Stimulated activated CD8-positive, alpha-beta memory T cell treated with anti-CD3 and anti-CD28 coated beads, Interleukin-4, amount 100 ng/mL, for 48 hours (primary cell): ENCODE results near the gene RAET1G.

Experiments
- DNase-seq: peaks from one replicate; pipeline ENCODE4 v3.0.0-alpha.2; 2020

The RAET1G gene

DNA sequence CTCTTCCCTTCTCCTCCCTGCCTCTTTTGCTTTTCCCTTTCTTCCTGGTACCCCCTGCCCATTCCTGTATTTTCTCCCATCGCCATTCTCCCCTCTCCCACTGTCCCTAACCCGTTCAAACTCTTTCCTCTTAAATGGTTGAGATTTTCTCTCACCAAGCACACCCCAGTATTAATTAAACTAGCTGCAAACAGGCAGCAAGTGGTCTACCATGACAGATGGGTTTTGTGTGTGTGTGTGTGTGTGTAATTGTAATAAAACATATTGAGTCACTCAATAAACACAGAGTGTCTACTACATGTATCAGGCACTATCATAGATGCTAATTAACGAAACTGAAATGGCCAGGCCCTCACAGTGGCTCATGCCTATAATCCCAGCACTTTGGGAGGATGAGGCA is 31.7 kb downstream of the RAET1G start:
- DNase-seq, result no peak

DNA sequence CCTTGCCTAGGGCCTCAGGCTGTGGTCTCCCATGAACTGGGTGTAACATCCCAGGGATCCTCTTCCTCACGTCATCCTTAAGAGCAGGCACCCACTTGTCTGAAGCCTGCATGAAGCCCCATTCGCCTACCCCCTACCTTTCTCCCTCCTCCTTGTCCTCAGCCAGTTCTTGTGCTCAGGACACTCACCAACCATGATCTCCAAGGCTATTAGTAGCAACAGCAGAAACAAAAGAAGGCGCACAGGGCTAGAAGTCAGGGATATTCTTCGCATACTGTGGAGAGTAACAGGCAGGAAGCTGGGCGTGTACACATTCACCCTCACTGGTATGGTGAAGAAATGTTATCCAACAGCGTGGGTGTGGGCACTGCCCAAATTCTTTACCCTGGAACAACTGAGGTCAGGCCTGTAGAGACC is 32.3 kb downstream of the RAET1G start:
- DNase-seq, result no peak

DNA sequence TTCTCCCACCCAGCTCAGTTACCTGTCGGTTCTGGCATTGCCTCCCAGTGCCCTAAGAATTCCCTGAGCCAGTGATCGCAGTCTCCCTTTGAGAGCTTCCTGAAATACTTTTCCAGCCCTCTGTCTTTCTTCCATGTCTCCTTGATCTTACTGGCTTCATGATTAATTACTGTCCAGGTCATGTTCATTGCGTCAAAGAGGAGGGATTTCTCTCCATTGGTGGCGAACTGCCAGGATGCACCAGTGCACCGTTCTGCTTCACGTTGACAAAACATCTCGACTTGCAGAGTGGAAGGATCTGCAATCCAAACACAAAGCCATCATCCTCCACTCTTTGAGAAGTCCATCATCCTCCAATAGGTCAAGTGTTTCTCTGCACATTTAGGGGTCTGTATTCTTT is 33.6 kb downstream of the RAET1G start:
- DNase-seq, result no peak

DNA sequence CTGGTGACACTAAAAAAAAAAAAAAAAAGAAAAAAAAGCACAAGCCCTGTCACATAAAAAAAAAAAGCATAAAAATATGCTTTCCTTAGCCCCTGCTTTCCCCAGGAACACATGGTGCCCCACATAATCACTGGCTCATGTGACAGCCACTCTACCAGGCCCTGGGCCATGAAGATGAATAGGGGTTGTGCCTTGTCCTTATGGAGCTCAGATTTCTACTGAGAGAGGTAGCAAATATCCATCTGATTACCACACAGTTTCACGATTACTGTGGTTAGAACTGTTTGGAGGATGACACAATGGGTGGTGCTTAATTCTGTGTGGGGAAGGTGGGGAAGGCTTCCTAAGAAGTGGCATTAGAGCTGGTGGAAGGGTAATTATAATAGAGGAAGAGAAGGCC is 34.3 kb downstream of the RAET1G start:
- DNase-seq, result no peak

DNA sequence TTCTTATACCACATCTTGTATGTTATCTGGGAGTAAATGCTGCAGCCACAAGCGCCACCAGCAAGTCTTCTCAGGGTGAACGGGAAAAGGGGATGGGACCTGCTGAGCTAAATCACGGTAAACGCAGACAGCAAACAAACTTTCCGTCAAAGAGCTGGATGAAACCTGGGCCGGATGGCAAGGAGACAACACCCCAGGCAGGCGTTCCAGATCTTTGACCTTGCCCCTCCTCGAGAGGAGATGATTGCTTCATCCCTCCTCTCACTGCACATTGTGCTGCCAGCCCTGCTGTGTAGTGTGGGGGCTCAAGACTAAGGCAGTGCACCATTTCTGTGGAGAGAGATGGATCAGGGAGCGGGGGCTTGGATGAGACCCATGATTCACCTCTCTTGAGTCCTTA is 34.8 kb downstream of the RAET1G start:
- DNase-seq, result no peak

DNA sequence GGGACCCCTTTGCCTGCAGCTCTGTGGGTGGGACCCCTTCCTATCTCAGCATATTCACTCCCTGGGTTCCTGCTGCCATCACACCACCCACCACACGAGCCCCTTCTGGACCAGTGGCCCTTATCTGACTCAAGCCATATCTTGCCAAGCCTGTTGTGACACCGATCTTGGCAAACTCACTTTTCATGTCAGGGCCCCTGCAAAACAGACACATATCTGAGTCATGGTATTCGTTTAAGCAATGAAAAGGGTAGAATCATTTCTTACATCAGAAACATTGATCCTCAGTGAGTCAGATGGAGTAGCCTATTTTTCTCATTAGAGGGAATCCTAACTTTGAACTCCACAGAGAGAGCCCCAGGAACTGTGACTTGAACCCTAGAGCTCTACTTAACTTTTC is 35.6 kb downstream of the RAET1G start:
- no peak for DNase-seq

DNA sequence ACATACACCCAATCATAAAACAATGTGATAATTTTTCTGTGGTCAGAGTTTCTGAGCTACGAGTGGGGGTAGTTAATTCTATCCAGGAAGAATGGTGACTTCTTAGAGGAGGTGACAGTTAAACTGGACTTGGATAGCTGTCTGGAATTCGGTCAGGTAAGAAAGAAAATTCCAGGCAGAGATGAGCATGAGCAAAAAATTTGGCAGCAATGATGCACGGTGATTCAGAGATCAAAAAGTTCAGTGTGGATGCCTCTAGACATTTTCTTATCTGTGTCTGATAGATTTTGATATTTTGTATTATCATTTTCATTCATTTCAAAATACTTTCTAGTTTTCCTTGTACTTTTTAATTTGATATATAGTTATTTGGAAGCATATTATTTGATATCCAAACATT is 37.0 kb downstream of the RAET1G start:
- DNase-seq, result no peak

DNA sequence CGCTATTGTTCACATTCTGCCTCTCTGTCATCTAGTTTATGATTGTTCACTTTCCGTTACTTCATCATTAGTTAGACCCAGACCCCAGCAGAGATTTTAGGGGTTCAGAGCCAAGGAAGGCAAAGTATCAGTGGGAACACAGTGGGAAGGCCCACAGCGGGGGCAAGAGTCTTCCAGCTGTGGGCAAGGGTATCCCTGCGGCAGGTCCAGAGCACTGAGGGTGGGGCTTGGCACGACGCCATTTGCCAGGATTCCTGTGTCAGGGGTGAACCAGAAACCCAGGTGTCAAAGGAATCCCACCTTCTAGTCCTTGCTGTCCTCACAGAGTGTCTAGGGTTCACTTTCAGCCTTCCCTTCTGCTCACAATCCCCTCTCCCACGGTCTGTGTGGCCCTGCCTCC is 38.3 kb downstream of the RAET1G start:
- no peak for DNase-seq

DNA sequence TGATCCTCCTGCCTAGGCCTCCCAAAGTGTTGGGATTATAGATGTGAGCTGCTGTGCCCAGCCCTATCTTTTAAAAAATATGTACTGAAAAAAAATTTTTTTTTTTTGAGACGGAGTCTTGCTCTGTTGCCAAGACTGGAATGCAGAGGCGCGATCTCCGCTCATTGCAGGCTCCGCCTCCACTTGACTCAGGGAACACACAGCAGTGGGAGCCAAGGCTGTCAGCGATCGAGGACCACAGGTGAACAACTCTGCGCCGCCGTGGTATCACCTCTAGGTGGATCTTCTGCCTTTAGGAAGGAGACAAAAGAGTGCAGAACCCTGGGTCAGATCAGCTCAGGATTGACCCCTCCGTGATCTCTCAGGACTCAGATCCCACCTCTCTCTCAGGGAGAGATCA is 38.7 kb downstream of the RAET1G start:
- DNase-seq, result no peak

DNA sequence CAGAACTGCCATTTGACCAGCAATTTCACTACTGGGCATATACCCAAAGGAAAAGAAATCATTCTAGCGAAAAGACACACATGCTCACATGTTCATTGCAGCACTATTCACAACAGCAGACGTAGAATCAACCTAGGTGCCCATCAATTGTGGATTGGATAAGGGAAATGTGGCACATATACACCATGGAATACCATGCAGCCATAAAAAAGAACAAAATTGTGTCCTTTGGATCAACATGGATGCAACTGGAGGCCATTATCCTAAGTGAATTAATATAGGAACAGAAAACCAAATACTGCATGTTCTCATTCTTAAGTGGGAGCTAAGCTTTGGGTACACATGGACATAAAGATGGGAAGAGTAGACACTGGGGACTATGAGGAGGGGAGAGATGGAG is 41.1 kb downstream of the RAET1G start:
- no peak for DNase-seq

DNA sequence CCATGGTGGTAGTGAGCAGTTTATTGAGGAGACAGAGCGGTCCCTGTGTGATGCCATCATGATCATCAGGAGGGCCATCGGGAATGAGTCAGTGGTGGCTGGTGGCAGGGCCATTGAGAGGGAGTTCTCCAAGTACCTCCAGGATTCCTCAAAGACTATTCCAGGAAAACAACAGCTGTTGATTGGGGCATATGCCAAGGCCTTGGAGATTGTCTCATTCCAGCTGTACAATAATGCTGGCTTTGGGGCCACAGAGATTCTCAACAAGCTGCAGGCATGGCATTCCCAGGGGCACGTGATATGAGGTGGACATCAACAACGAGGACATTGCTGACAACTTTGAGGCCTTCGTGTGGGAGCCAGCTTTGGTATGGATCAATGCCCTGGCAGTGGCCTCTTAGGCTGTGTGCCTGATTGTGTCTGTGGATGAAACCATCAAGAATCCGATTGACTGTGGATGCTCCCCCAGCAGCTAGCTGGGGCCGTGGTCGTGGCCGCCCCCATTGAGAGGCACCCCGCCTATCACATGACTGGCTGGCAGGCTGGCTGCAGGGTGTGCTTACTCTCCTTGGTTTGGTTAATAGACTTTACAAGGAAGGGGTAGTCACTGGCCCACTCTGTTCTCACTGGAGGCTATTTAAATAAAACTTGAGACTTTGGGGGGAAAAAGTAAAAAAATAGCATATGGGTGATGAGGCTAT is 41.7 kb downstream of the RAET1G start:
- no peak for DNase-seq

DNA sequence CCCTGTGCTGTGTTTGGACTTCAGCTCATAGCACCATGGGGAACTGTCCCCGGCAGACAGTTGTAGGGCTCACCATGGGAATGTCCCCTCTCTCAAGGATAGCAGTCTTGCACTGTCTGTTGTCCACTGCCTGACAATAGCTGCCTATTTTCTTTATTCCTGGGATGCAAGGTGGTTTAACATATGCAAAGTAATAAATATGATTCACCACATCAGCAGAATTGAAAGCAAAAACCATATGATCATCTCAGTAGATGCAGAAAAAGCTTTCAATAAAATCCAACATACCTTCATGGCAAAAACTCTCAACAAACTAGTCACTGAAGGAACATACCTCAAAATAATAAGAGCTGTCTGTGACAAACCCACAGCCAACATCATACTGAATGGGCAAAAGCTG is 45.3 kb downstream of the RAET1G start:
- no peak for DNase-seq

DNA sequence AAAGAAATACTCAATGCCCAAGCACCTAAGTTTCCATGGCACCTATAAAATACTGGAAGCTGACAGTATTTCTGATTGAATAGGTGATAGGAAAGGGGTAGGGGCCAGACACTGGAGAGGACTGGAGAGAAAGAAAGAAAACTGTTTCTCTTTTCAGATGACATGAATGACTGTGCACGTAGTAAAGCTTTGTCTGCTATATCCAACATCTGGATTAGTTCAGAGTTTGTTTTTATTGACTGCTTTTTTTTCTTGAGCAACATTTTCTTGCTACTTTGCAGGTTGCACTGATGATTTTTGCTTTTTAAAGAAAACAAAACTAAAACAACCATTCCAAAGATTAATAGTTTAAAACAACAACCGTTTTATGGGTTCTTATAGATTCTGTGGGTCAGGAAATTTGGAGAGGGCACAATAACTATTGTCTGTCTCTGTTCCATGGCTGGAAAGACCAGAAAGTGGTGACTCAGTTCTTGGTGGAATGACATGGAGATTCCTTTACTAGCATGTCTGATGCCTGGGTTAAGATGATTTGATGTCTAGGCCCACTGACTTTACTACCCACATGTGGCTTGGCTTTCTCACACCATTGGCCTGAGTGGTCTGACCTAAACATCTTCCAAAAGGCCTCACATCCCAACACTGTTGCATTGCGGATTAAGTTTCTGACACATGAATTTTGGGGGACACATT is 46.5 kb downstream of the RAET1G start:
- DNase-seq, result no peak

DNA sequence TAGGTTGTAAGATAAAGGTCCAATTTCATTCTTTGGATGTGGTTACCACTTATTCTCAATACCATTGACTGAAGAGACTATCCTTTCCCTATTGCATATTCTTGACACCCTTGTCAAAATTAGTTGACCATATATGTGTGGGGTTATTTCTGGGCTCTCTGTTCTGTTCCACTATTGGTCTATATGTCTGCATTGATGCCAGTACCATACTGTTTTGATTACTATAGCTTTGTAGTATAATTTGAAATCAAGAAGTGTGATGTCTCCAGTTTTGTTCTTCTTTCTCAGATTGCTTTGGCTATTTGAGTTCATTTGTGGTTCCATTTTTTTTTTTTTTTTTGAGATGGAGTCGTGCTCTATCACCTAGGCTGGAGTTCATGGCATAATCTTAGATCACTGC is 50.7 kb downstream of the RAET1G start:
- DNase-seq, result no peak

DNA sequence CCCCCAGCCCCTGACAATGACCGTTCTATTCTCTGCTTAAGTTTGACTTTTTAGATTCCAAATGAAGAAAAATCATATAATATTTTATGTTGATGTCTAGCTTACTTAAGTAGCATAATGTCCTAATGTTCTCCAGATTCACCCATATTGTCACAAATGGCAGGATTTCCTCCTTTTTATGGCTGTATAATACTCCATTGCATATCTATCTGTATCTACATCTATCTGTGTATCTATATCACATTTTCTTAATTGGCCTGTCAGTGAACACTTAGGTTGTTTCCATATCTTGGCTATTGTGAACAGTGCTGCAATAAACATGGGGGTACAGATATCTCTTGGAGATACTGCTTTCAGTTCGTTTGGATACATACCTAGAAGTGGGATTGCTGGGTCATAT is 51.7 kb downstream of the RAET1G start:
- DNase-seq, result no peak

DNA sequence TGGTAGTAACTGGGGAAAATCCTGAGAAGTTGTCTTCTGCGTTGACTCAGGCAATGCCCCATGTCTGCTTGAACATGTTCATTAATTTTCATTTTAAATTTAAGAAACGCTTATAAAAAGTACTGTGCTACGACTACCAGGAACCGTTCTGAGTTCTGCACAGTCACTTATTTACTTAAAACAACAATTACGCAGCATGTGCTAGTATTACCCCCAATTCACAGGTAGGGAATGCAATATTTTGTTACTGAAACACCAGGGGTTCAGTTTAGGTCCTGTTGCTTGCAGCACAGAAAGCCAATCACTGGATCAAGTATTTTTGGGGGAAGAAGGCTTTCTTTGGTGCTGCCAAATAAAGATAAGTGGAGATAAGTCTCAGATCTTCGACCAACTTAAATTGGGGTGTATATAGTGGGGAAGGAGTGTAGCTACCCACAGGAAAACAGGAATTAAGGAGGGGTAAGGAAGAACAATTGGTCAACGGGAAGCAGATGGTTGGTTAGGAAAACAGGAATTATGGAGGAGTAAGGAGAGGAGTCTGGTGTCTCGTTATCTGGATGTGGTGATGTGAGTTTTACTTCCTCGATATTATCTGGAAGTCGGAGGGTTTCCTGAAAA is 53.5 kb downstream of the RAET1G start:
- no peak for DNase-seq

DNA sequence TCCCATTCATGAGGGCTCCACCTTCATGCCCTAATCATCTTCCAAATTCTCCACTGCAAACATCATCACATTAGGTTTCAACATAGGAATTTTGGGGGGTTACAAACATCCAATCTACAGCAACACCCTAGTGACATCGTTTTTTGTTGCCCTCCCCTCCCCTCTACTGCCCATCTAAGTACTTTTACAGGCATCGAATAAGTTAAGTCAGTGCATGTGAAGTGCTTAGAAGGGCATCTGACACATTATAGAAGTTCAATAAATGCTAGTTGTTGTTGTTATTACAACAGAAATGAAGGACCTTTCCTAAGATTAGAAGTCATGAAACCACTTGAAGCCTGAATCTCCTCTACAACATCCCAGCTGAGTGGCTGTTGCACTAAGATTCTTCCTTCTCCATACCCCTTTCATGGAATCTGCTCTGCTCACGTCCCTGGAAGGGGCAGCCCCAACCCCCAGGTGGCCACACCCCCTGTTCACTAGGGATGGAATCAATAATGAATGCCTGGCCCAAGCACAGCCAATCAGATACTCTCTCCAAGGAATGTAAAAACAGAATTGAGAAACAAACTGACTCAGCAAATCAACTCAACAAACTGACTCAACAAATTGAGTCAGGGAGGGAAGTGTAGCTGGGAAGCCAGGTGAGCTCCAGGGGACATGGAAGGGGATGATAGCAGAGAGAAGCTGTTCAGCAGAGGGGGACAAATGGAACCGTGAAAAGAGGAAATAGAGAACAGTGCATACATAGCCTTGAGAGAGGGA is 54.9 kb downstream of the RAET1G start:
- no peak for DNase-seq
